Osteoblast (primary cell): ENCODE data around the gene TEX29. TPM values are rescaled to one million over a fixed set of nuclear protein-coding genes. Genes with fewer than 3 reads are reported as not detected.

Source experiments
- DNase-seq: peaks from one replicate; pipeline ENCODE4 v3.0.0; 2011; ENCODE audit warnings: low spot score, mixed read lengths; ENCODE audit not compliant: insufficient read length; ENCODE audit errors: missing footprints
- H2AFZ ChIP-seq: 2 replicates; pipeline ENCODE4 v1.6.0; 2011; ENCODE audit warnings: mild to moderate bottlenecking, low read length
- H3K27ac ChIP-seq: 2 replicates; pipeline ENCODE4 v1.5.1; 2011; ENCODE audit warnings: mild to moderate bottlenecking, low read depth, low read length, moderate library complexity
- H3K27me3 ChIP-seq: 2 replicates; pipeline ENCODE4 v1.6.0; 2012; ENCODE audit warnings: mild to moderate bottlenecking, control low read depth, inconsistent platforms, low read length, moderate library complexity; ENCODE audit not compliant: insufficient read depth
- H3K36me3 ChIP-seq: 2 replicates; pipeline ENCODE4 v1.5.1; 2011; ENCODE audit warnings: mild to moderate bottlenecking, low read length, control low read depth, moderate library complexity; ENCODE audit not compliant: insufficient read depth
- H3K4me1 ChIP-seq: 2 replicates; pipeline ENCODE4 v1.5.1; 2011; ENCODE audit warnings: mild to moderate bottlenecking, low read length, control low read depth, moderate library complexity; ENCODE audit not compliant: insufficient read depth
- H3K4me2 ChIP-seq: 2 replicates; pipeline ENCODE4 v1.6.0; 2011; ENCODE audit warnings: mild to moderate bottlenecking, low read length; ENCODE audit not compliant: insufficient read depth
- H3K4me3 ChIP-seq: fragments of 200-600 bp; sonication (generic); 3 replicates; pipeline ENCODE4 v1.5.1; 2012; ENCODE audit warnings: mild to moderate bottlenecking, low read length, inconsistent platforms; ENCODE audit not compliant: insufficient read depth
- H3K79me2 ChIP-seq: 2 replicates; pipeline ENCODE4 v1.6.0; 2012; ENCODE audit warnings: mild to moderate bottlenecking, low read length, control low read depth, inconsistent platforms; ENCODE audit not compliant: insufficient read depth
- H3K9me3 ChIP-seq: 2 replicates; pipeline ENCODE4 v1.5.1; 2011; ENCODE audit warnings: low read depth, low read length, control low read depth
- H4K20me1 ChIP-seq: 2 replicates; pipeline ENCODE4 v1.6.0; 2012; ENCODE audit warnings: mild to moderate bottlenecking, low read length, control low read depth; ENCODE audit not compliant: insufficient read depth
- CTCF ChIP-seq: IDR thresholded peaks from 2 replicates; pipeline ENCODE4 v1.5.1; 2011; ENCODE audit warnings: mild to moderate bottlenecking, low read depth, low read length, moderate library complexity; ENCODE audit errors: extremely low read depth
- total RNA-seq: library from RNA; depleted of rRNA; stranded (reverse); fragments of >200 nt; gene quantifications from 2 replicates; pipeline ENCODE4 v1.2.3, GENCODE V29; 2012

TEX29 gene
- total RNA-seq, 1 donor: 0.36 TPM

GRCh38 chr13:111286162-111286561, 34.3 kb upstream of the TEX29 start:
- Histone ChIP-seq H3K27me3 (no peaks in the 10 kb centered on the region), H3K9me3 (no peaks in the 10 kb centered on the region), H3K4me3 (no peak overlapping the region), H3K36me3 (peaks cover 62% of the 10 kb centered on the region), H2AFZ (no peak overlapping the region), H4K20me1 (no peaks in the 10 kb centered on the region), H3K79me2 (peaks cover 2% of the 10 kb centered on the region), H3K4me2 (no peak overlapping the region), H3K4me1 (peaks cover 14% of the 10 kb centered on the region), H3K27ac (no peak overlapping the region)
- DNase-seq: no peak
- no peak for TF ChIP-seq CTCF

- H3K79me2 ChIP-seq: peaks cover 2% of the 10 kb centered on the region
Measured at GRCh38 chr13:111286749-111287148, 33.7 kb upstream of the TEX29 start.

GRCh38 chr13:111287201-111287600, 33.2 kb upstream of the TEX29 start:
- H3K4me1 ChIP-seq: peaks cover 4% of the 10 kb centered on the region
- no peak for TF ChIP-seq CTCF
- DNase-seq: no peak
- H4K20me1 ChIP-seq: no peaks in the 10 kb centered on the region
- no peaks in the 10 kb centered on the region for H3K27me3 ChIP-seq
- H3K36me3 ChIP-seq: peaks cover 62% of the 10 kb centered on the region
- no peak overlapping the region for H3K4me3 ChIP-seq
- no peak overlapping the region for H3K27ac ChIP-seq
- H3K79me2 ChIP-seq: peaks cover 2% of the 10 kb centered on the region
- no peak overlapping the region for H2AFZ ChIP-seq
- no peaks in the 10 kb centered on the region for H3K9me3 ChIP-seq
- no peak overlapping the region for H3K4me2 ChIP-seq

More at GRCh38 chr13:111286749-111287148, 33.7 kb upstream of the TEX29 start:
- DNase-seq: no peak
- Histone ChIP-seq H3K36me3 (peaks cover 62% of the 10 kb centered on the region), H3K9me3 (no peaks in the 10 kb centered on the region), H2AFZ (no peak overlapping the region), H3K4me1 (peaks cover 8% of the 10 kb centered on the region), H4K20me1 (no peaks in the 10 kb centered on the region), H3K27ac (no peak overlapping the region), H3K27me3 (no peaks in the 10 kb centered on the region), H3K4me3 (no peak overlapping the region), H3K4me2 (no peak overlapping the region)
- no peak for TF ChIP-seq CTCF

- no peak overlapping the region for H2AFZ ChIP-seq
- peaks cover 2% of the 10 kb centered on the region for H3K79me2 ChIP-seq
- H3K27me3 ChIP-seq: no peaks in the 10 kb centered on the region
- no peak for DNase-seq
- H3K4me3 ChIP-seq: no peak overlapping the region
- H3K27ac ChIP-seq: no peak overlapping the region
- no peaks in the 10 kb centered on the region for H3K9me3 ChIP-seq
- H3K4me2 ChIP-seq: no peak overlapping the region
- peaks cover 67% of the 10 kb centered on the region for H3K36me3 ChIP-seq
- TF ChIP-seq CTCF: no peak
- H3K4me1 ChIP-seq: no peaks in the 10 kb centered on the region
- no peaks in the 10 kb centered on the region for H4K20me1 ChIP-seq
Measured at GRCh38 chr13:111288276-111288675, 32.2 kb upstream of the TEX29 start.
